NCI-H1436 (cell line): ENCODE measurements around the gene ZBTB46.
"Not testable (repeated sequence)": the region's sequence is repeated elsewhere in the genome, so short reads cannot be mapped to it uniquely, and the experiment has no call there.

Experiments
- DNase-seq: peaks from one replicate; lab custom pipeline; 2025; lab: John Stamatoyannopoulos, UW

Gene ZBTB46

GRCh38 chr20:63787302-63787701 lies 43.8 kb downstream of the ZBTB46 start:
- DNase-seq = no peak

DNA sequence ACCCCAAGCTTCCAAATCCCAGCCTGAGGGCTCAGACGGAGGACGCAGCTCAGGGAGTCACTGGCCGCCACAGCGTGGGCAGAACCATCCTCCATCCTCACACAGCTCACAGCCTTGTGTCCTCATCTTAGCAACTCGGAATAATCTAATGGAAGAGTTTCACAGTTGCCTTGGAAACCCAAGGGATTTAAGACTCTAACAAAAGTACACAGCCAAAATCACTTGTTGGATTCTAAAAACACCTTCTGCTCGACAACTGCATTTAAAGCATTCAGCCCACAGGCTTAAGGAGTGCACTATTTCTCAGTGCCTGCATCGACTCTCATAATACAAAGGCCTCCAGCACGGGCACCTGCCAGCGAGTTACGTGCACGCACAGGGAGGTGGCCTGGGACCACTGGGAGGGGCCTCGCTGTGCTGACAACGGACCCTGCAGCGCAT lies 45.4 kb downstream of the ZBTB46 start:
- no peak for DNase-seq

- no peak for DNase-seq
These were observed 47.1 kb downstream of the ZBTB46 start for GRCh38 chr20:63783970-63784369.

DNA sequence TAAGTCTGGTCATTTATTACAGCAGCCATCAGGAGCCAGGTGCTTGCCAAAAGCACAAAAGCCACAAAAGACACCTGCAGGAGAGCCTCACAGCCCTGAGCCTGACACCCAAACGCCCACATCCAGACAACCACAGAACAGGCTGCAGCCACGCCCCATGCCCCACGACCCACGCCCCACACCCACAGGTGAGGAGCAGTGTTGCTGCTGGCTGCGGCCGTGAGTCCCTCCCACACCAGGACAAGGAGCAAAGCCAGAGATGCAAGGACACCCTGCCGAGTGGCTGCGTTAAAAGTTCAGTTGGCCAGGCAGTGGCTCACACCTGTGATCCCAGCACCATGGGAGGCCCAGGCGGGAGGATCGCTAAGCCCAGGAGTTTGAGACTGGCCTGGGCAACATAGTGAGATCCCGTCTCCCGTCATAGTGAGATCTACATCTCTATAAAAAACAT lies 48.5 kb downstream of the ZBTB46 start:
- DNase-seq = no peak

- peak; percentile 35 for DNase-seq
These were observed 49.0 kb downstream of the ZBTB46 start for GRCh38 chr20:63782051-63782471.

DNA sequence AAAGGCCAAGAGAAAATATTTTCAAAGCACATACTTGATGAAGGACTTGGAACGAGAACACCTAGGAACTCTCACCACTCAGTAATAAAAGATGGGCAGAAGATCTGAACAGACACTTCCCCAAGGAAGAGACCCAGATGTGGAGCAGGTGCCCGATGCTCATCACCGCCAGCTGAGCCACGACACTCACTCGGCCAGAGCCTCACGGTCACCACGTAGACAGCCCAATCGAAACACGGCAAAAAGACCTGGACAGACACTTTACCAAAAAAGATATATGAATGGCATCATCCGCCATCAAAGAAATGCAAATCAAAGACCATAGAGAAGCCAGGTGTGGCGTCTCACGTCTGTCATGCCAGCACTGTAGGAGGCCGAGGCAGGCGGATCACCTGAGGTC lies 49.9 kb downstream of the ZBTB46 start:
- no peak for DNase-seq

- DNase-seq = no peak
These were observed 52.2 kb downstream of the ZBTB46 start for GRCh38 chr20:63778857-63779256.

- DNase-seq = no peak
These were observed 52.9 kb downstream of the ZBTB46 start for GRCh38 chr20:63778034-63778752.

DNA sequence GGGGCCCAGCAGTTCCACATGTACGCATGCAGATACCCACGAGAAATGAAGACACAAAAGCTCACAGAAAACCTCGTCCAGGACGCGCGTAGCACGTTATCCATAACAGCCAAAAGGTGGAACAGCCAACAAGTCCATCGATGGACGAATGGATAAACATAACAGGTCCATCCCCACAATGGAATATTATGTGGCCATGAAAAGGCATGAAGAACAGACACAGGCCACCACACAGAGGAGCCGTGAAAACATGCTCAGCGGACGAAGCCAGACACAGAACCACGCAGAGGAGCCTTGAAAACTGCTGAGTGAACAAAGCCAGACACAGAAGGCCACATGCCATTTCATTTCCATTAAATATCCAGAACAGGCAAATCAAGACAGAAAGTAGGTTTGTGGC lies 53.5 kb downstream of the ZBTB46 start:
- DNase-seq = no peak

- DNase-seq = not testable (repeated sequence)
These were observed 54.2 kb downstream of the ZBTB46 start for GRCh38 chr20:63776875-63777274.

DNA sequence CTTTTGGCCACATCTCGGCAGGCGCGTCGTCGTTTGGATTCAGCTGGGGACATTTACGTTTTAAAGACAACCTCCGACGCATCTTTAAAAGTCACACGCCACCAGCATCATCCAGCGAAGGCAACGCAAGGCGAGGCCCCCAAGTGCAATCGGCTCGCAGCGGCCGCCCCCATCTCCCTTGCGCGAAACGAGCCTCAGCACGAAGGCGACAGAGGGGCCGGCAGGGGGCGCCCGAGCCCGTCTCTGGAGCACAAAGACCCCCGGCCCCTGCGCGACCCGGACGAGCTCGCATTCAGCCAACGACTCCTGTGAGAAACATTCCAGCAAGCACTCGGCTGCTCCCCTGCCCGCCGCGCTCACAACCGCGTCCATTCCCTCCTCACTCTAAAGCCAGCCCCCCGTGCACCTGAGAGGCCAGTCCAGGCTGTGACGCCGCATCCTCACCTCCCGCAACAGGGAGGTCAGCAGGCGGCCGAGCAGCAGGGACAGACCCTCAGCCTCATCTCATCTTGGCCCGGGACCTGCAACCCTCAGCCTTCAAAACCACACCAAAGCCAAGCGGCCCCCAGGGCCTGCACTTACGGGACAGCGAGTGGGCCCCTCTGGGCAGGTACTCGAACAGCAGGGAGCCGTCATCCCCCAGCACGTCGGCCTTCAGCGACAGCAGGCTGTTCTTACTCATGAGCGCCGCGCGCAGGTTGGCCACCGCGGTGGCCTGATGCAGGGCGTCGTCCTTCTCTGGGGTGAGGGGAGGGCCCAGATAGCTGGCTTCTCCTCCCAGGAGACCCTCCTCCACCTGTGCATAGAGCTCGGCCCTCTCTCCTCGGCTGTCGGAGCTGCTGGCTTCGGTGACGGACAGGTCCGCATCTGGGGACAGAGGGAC lies 55.7 kb downstream of the ZBTB46 start:
- DNase-seq = peak; percentile 52

DNA sequence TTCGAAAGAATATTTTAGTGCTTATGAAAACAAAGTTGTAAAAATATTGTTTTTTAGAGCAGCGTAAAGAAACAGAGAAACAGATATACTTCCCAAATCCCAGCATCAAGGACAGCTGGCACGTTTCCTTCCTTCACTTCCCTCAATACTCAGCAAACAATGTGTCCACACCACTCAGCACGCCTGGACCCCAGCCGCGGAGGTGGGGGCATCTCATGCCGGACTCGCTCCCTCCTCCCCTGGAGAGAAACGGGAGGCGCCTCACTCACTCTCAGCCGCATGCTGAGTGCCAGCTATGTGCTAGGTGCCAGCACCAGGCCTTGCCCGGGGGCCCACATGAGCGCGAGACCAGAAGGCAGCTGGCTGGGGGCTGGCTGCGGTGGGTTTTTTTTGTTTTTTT lies 56.8 kb downstream of the ZBTB46 start:
- DNase-seq = no peak

- no peak for DNase-seq
These were observed 57.4 kb downstream of the ZBTB46 start for GRCh38 chr20:63773571-63774241.

GRCh38 chr20:63772781-63773518 lies 58.1 kb downstream of the ZBTB46 start:
- no peak for DNase-seq

DNA sequence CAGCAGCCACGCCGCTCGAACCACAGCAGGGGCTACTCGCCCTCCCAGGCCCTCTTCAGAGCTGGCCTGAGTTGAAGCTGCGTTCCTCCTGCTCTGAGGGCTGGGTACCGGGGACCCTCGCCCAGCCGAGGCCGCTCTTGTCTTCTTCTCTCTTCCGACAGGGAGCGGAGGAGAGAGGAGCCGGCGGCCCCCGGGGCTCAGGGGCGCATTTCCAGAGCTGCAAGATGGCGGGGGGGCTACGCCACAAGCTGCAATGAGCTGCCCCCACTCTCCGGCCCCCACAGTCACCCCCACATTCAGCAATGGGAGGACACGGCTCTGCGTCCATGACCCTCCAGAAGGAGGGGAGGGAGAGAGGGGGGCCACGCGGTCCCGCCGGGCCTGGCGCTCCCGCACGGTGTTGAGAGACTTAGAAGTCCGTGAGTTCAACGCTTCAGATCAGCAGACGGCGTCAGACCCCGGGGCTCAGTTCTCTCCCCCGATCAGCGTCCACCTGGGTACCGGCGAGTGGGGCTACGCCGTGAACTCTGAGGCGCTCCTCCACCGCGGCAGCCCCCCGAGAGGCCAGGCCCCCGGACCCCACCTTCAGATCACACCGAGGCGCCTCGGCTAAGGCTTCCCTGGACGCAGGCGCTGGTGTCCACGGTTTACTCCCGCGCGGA lies 59.9 kb downstream of the ZBTB46 start:
- DNase-seq = no peak

DNA sequence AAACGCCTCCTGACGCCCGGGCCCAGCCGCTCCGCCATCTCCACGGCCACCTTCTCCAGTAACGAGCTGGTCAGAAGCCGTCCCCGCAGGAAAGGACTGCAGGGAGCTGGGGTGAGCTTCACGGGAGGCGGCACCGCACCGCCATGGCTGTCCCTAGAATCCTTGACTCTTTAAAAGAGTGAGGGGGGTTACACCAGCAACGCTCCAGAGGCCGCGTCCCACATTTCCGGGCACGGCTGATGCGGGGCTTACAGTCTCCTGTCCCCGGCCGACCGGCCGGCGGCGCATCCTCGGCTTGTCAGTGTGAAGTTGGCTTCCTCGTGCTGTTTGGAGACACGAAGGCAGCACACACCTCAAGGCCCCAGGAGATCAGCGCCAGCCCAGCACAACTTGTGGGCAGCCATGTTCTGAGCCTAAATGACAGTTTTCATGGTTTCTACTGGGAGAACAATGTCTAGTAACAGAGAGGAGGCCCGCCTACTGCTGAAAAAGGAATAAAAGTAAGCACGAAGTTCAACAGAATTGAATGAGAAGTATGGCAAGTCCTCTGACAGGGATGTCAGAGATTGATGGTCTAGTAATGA lies 61.1 kb downstream of the ZBTB46 start:
- no peak for DNase-seq

GRCh38 chr20:63768591-63769515 lies 62.2 kb downstream of the ZBTB46 start:
- no peak for DNase-seq

DNA sequence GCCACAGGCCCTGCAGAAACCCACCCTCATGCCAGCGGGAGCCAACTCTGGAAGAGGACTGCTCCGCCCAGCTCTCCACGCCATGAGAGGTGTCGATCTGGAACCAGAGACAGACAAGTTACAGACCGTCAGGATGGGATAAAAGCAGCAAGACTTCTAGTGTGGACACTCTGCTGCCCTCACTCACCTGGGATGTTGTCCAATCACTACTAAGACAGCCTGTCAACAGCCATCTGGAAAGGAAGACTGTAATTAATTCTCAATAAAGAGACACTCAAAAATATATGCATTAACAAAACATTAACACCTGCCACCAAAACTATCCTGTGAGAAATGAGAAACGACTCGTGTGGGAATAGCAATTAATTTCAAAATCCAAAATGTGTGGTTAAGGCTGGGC lies 63.2 kb downstream of the ZBTB46 start:
- DNase-seq = no peak

DNA sequence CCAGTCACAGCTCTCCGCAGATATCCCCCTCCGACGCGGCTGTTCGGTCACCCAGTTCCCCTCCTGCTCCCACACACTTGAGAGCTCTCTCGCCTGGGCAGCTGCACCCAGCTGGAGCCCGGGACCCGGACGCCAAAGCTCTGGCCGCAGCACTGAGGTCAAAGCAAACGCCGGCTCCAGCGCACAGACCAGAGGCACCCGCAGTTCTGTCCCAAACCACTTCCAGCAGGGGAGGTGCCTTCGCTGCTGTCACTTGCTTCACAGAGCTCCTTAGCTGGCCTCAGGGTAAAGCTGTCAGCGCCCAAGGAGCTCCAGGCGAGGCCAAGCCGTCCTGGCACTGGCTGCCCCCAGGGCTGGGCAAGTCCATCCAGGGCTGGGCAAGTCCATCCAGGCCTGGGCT lies 63.6 kb downstream of the ZBTB46 start:
- no peak for DNase-seq
